ENCODE results near the gene MACROD1.

GRCh38 chr11:64060861-64061444 is 105.0 kb downstream of the MACROD1 start:
- TF ChIP-seq, protein P1, sequence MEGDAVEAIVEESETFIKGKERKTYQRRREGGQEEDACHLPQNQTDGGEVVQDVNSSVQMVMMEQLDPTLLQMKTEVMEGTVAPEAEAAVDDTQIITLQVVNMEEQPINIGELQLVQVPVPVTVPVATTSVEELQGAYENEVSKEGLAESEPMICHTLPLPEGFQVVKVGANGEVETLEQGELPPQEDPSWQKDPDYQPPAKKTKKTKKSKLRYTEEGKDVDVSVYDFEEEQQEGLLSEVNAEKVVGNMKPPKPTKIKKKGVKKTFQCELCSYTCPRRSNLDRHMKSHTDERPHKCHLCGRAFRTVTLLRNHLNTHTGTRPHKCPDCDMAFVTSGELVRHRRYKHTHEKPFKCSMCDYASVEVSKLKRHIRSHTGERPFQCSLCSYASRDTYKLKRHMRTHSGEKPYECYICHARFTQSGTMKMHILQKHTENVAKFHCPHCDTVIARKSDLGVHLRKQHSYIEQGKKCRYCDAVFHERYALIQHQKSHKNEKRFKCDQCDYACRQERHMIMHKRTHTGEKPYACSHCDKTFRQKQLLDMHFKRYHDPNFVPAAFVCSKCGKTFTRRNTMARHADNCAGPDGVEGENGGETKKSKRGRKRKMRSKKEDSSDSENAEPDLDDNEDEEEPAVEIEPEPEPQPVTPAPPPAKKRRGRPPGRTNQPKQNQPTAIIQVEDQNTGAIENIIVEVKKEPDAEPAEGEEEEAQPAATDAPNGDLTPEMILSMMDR (IDR thresholded peaks at IDR 0.05), result no peak
- TF ChIP-seq EP300 (IDR thresholded peaks at IDR 0.05) (no peak), POLR2AphosphoS5 (IDR thresholded peaks at IDR 0.05) (no peak)
